NAMALWA (cell line): ENCODE results near the gene RAB9A.
A peak's percentile ranks its signal among the peaks of the same experiment; 100 is the strongest.
"Not testable (repeated sequence)": the region's sequence is repeated elsewhere in the genome, so short reads cannot be mapped to it uniquely, and the experiment has no call there.

Experiments used
- DNase-seq: peaks from one replicate; pipeline ENCODE4 v3.0.0-alpha.2; 2015; ENCODE audit warnings: low spot score

Gene RAB9A

GRCh38 chrX:13688958-13689740 is at the start of gene RAB9A:
RAB9A (plus strand) TSS chrX:13689128; CDS start chrX:13708747, 19,619 bp downstream.
- peak; percentile 70 for DNase-seq

DNA sequence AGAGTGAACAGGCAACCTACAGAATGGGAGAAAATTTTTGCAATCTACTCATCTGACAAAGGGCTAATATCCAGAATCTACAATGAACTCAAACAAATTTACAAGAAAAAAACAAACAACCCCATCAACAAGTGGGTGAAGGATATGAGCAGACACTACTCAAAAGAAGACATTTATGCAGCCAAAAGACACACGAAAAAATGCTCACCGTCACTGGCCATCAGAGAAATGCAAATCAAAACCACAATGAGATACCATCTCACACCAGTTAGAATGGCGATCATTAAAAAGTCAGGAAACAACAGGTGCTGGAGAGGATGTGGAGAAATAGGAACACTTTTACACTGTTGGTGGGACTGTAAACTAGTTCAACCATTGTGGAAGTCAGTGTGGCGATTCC is 47.2 kb upstream of the RAB9A start:
- not testable (repeated sequence) for DNase-seq

DNA sequence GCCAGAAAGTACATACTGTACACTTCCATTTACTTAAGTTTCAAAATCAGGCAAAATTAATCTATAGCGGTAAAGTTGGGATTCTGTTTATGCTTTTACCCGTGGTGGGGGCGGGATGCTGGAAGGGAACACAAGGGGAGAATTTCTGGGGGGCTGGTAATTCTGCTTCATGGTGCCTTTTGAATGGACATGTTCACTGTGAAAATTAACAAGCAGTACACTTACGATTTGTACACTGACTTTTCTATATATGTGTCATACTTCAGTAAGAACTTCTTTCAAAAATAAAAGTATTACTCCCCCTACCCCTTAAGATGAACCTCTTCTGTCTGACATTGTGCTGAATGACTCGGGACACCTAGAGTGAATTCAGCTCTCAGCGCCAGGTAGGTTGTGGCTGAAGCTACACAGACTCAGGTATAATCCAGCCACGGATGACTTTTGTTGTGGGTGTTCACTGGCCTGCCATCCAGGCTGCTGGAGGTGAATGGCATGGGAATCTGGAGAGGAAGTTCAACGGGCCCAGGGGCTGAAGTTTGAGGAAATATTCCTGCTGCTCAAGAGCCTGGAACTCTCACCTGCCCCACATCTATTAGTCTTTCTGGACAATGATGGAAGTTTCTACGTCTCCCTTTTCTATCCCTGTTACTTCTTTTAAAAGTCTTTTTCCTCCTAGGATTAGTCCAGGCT is 43.3 kb upstream of the RAB9A start:
- no peak for DNase-seq

DNA sequence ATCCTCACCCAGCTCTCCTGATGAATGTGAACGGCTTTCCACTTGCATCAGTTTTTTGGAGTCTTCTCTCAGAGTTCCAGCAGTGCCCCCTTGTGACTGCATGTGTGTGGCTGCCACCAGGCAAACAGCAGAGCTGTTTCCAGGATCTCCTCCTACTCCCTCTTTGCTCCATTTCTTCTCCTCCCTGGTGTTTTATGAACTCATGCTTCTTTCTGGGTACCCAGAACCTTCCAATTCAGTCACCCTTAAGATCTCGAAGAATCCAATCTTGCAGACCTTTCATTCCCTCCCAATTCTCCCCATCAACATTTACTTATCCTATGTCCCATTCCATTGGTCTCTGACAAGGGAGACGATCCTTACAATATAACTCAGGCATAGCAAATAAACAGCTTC is 42.8 kb upstream of the RAB9A start:
- peak; percentile 33 for DNase-seq

DNA sequence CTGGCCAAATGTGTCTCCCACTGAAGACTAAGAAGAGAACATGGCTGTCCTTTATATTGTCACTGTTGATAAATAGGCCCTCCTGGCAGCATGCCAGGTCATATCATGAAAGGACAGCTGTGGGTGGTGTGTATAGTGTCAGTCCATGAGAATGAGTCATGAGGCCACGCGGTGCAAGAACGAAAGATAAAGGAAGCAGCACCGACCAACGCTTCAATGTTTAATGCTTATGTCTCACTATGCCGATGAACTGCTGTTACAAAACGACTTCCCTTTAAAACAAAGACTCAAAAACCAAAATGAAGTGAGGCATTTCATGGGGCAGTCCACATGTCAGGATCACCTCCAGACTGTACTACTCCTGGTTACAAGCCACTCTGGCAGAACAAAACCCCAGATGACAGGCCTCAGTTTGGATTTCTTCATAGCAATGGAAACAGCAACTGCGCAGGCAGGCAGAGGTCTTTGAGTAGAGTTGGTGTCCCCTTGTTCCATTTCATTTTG is 41.2 kb upstream of the RAB9A start:
- no peak for DNase-seq

DNA sequence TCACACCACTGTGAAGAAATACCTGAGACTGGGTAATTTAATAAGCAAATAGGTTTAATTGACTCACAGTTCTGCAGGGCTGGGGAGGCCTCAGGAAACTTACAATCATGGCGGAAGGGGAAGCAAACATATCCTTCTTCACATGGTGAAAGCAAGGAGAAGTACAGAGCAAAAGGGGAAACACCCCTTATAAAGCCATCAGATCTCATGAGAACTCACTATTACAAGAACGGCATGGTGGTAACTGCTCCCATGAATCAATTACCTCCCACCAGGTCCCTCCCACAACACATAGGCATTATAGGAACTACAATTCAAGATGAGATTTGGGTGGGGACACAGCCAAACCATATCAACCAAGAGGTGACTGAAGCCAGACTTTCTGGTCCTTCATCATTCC is 40.6 kb upstream of the RAB9A start:
- DNase-seq = not testable (repeated sequence)

GRCh38 chrX:13649838-13650237 is 39.1 kb upstream of the RAB9A start:
- DNase-seq = no peak

DNA sequence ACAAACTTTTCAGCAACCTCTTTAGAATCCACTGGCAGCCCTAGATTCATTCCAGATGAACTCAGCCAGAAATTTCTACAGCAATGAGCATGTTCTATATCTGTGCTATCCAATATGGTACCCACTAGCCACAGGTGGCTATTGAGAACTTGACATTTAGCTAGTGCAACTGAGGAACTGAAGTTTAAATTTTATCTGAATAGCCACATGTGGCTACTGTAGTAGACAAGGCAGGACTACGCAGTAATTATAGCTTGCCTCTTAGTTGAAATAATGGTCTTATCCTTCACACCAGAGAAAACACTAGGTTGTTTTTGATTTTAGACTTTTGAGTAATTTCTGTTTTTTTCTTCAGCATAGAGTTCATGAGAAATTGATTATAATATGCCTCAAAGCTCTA is 38.6 kb upstream of the RAB9A start:
- no peak for DNase-seq

GRCh38 chrX:13651150-13651549 is 37.8 kb upstream of the RAB9A start:
- no peak for DNase-seq

- no peak for DNase-seq
Observed at GRCh38 chrX:13652287-13652793, 36.6 kb upstream of the RAB9A start.

- peak; percentile 94 for DNase-seq
Observed at GRCh38 chrX:13652850-13653693, 35.9 kb upstream of the RAB9A start, which contains the start of gene TCEANC. TCEANC (plus strand) TSS chrX:13653141; CDS start chrX:13662509, 9,368 bp downstream.

- no peak for DNase-seq
Observed at GRCh38 chrX:13654116-13654515, 34.8 kb upstream of the RAB9A start.

DNA sequence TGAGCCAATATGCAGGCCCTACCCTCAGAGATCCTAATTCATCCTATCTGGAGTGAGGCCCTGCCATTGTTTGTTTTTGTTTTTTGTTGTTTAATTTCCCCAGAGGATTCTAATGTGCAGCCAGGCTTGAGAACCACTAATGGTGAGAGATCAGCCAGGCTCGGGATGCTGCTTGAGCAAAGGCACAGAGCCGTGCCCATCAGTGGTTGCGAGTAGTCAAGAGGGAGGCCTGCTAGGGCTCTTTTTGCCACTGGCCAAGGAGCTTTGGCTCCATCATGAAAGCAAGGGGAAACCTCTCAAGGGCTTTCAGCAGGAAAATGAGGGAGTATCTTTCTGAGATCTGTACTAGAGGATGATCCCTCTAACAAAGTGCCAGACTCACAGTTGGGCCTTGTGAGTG is 33.3 kb upstream of the RAB9A start:
- no peak for DNase-seq

DNA sequence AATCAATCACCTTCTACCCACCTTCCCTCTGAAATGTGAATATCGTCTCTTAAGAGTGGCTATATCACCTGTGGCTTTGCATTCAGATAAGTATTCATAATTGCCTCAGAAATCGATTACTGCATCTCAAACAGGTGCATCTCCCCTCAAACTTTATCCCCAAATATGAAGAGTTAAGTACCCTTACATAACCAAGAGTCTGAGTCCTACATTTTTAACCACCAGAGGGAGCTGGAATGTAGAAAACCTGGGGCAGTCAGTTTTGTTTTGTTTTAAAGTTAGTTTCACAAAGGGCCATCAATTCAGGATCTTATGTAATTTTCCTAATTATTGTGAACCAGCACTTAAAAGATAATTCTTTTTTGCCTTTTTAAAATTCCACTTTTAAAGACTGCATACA is 30.3 kb upstream of the RAB9A start:
- peak; percentile 72 for DNase-seq

- no peak for DNase-seq
Observed at GRCh38 chrX:13659063-13659462, 29.9 kb upstream of the RAB9A start.

- no peak for DNase-seq
Observed at GRCh38 chrX:13661735-13662288, 27.1 kb upstream of the RAB9A start.

- DNase-seq = peak; percentile 35
Observed at GRCh38 chrX:13662355-13662791, 26.6 kb upstream of the RAB9A start.

GRCh38 chrX:13664020-13664419 is 24.9 kb upstream of the RAB9A start:
- DNase-seq = no peak

- no peak for DNase-seq
Observed at GRCh38 chrX:13666836-13667235, 22.1 kb upstream of the RAB9A start.

DNA sequence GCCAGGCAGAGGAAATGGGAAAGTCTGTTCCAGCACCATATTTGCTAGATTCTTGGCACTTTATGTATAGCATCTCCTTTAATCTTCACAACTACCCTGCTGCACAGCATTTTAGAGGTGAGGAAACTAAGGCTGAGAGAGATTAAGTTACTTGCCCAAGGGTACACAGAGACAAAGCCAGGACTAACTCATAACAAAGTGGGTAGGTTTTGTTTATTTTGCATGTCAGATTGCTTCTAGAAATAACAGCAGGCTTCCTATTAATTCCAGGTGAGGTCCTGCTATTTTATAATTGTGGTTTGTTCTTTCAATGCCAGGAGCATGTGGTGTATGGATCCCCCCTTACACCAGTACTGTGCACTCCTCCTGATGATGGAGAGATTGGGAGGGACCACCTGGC is 21.0 kb upstream of the RAB9A start:
- no peak for DNase-seq

GRCh38 chrX:13669246-13669737 is 19.6 kb upstream of the RAB9A start:
- DNase-seq = no peak

GRCh38 chrX:13669755-13670154 is 19.2 kb upstream of the RAB9A start:
- not testable (repeated sequence) for DNase-seq
